ENCODE results near the gene HEXIM2.
A peak's percentile ranks its signal among the peaks of the same experiment; 100 is the strongest.
"Not testable (repeated sequence)": the region's sequence is repeated elsewhere in the genome, so short reads cannot be mapped to it uniquely, and the experiment has no call there.

The HEXIM2 gene, protein sequence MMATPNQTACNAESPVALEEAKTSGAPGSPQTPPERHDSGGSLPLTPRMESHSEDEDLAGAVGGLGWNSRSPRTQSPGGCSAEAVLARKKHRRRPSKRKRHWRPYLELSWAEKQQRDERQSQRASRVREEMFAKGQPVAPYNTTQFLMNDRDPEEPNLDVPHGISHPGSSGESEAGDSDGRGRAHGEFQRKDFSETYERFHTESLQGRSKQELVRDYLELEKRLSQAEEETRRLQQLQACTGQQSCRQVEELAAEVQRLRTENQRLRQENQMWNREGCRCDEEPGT

DNA sequence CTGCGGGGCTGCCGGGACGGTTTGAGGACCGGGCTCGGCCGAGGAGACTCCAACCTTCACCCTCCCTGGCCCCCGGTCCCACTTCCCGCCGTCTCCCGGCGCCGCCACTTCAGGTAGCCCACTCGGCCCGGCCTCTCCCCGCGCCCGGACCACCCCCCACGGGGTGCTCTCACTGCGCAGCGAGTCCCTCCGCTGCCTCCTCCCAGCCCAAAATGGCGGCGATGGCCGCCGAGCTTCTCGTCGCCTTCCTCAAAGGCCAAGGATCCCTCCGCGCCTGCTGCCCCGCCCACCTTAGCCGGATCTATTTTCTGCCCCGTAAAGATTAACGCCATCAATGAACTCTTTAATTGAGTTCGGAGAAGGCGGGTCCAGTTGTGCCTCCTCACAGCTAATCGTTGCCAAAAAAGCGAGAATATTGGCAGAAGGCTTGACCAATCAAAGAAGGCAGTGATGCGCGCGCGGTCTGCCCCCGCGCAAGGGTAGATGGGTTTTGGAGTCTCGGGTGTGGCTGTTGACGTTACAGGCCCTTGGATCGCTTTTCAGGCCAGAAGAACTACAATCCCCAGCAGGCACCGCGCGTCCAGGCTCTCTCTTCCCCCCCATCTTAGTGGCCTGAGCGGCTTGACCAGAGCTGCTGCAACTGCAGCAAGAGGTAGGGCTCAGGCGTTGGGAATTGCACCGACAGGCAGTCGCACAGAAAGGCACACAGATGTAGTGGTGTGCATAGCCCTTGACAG is at the start of gene HEXIM2:
Gene HEXIM2, plus strand, starts transcription at position 588 of the 737 bp plus-strand sequence. CDS start 919 bp downstream, outside the sequence.
- peak; percentile 100 for DNase-seq

DNA sequence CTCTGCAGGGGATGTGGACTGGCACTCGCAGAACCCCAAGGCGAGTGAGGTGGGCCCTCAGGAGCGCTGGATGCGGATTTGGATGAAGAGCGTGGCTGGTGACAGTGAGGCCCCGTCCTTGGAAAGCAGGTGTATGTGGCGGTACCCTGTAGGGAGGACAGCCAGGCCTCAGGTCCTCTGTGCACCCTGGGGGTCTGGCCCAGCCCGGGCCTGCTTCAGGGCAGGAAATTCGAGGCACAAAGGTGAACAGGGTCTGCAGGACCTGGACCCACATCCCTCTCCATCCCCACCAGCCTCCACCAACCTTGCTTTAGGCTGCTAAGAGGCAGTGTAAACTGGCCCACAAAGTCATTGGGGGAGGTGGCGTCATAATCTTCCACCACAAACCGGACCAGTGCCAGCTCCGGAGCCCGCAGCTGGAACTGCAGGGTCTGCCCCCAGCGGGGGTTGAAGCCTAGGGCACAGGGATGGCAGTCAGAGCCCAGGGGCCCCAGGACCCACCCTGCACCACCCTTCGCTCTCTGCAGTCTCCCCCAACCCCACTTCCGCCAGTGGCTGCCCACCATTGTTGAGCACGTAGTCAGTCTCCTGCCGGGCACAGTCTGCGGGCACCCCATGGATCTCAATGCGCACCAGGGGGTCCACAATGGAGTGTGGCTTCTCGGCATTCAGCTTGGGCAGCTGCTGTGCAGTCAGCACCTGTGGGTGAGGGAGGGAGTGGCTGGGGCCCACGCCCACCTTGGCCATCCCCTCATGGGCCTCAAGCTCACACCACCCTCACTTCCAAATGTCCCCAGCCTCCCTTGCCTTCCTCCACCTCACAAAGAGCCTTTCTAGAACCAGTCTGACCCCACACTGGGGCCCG is 48.9 kb upstream of the HEXIM2 start:
- no peak for DNase-seq

DNA sequence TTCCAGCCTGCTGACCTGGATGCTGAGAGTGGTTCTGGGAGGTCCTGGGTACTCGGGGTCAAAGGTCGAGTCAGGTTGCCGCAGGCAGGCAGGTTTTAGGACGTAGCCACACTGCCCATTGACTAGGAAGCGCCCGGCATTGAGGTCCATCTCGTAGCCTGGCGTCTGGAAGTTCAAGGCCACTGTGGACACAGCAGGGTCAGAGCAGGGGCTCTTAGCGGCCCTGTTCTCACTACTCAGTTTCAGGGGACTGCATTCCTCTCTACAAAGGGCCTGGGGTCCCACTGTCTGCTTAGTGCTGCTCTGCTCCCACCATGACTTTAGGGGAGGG is 48.3 kb upstream of the HEXIM2 start:
- DNase-seq = no peak

DNA sequence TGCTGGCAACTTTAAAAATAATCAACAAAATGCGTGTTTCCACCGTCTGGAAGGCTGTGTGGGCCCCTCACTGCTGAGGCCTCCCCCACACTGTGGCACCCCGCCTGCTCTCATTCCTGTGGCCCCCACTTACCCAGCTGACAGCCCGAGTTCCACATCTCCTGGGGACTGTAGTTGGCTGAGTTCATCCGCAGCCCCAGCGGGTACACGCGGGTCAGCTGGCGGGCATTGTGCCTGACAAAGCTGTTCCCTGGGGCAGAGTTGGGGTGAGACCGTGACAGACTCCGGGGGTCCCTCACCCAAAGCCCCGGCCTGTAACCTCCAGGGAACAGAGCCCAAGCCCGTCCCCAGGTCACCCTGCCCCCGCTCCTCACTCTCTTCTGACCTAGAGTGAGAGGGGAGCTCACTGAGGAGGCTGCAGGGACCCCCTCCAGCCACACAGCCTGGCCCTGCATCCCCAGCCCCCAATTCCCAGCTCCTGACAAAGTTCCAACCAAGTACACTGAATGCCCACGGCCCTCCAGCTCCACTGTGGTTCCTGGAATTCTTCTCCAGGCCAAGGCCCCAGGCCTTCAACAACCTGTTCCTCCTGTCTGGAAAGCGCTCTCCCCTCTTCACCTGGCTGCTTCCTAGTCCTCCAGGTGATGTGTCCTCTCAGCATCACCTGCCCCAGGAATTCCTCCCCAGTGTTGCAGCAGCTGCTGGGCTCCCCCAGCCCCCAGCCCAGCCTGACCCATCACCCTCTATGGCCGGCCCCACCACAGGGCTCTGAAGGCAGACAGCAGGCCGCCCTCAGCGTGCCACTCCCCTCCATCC is 47.4 kb upstream of the HEXIM2 start:
- DNase-seq = no peak

DNA sequence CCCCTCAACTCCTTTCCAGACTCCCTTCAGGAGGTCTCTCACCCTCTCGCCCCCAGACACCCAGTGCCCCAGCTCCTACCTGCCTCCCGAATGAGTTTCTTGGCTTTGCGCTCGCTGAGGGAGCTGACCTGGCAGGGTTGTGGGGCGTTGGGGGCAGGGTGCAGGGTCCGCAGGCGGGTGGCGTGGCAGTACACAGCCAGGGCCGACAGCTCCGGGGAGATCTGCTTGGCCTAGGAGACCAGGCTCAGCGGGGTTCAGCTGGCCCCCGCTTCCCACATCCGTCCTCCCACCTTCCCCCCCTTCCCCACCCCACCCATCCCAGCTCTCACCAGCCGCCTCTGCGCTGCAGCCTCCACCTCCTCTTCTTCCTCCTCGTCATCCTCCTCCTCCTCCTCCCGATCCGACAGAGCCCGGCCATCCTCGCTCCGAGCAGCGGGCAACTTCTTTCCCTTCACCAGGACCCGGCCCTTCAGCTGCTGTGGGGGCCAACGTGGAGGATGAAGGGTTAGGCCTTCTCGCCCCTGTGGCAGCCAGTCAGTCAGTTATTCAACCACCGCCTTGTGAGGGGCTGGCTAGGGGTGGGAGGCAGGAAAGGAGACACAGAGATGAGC is 46.6 kb upstream of the HEXIM2 start:
- no peak for DNase-seq

DNA sequence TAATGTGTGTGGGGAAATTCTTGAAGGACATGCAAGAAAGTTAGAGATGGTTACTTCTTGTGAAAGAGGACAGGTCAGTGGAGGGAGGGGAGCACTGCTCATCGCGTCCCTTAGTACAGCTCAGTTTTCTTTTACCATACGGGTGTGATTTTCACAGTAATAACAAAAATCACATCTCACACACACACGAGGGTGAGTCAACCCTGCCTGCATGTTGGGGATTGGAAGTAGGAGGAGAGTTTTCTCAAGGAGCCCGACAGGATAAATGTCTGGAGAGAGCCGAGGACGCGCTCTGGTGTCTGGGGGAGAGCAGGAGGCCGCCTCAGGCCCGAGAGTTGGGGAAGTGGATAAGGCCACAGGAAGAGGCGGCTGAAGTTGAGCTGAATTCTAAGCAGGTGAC is 45.8 kb upstream of the HEXIM2 start:
- DNase-seq = no peak

DNA sequence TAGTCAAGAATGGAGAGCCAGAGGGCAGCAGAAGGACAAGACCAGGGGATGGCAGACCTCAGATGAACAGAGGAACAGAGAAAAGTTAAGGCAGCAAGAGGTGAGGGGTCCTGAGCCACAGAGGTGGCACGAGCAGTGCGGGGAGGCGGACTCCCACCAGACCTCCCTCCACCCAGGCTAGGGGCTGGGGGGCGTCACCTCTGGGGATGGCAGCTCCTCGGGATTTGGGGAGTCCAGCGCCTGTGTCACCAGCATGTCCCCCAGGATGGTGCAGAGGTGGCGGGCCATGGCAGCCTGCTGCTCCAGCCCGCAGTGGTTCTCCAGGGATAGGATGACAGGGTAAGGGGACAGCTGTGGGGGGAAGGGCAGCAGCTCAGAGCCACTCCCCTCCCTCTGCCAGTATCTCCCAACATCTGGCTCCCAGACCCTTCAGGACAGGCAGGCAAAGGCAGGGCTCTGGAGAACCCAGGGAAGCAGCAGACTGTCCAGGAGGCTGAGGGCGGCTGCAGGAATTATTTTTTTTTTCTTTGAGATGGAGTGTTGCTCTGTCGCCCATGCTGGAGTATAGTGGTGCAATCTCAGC is 45.1 kb upstream of the HEXIM2 start:
- no peak for DNase-seq

DNA sequence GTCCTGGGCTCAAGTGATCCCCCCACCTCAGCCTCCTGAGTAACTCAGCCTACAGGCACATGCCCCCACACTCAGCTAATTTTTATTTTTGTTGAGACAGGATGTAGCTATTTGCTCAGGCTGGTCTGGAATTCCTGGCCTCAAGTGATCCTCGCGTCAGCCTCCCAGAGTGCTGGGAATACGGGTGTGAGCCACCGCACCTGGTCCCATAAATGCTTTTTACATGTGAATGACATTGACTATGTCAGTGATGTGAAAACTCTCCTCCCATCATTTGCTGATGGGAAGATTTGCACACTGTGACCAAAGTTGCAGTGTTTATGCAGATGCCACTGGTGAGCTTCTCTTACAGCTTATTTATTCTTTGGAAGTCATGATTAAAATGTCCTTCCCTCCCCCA is 44.3 kb upstream of the HEXIM2 start:
- no peak for DNase-seq

DNA sequence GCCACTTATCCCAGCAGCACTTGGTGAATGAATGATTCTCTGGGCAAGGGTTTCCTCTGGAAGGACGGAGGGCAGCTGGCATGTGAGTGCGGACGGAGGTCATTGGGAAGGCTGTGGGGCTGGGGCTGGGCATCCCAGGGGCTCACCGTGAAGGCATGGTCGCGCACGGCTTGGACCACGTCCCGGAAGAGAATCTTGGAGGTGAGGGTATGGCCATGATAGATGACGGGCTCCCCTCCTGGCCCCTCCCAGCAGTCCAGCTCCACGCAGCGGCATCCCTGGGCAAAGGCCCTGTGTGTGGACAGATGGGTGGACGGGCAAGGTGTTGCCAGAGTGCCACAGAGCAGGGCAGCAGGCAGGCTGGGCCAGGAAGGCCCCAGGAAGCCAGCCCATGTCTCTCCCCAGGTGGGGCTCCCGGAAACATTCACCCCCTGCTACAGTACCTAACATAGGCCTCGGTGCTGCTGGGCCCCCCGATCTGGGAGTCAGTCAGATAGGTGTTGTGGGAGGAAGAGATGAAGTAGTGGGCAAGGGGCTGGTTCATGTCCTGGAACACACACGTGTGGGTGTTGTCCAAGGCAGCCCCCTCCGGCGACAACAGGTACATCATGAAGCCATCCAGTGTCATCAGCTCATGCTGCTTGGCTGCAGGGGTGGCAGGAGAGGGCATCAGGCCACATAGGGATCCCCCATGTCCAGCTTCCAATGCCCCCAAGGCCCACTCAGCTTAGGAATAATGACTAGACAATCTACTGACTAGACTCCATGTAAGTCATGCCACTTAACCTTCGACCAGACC is 43.6 kb upstream of the HEXIM2 start:
- no peak for DNase-seq

DNA sequence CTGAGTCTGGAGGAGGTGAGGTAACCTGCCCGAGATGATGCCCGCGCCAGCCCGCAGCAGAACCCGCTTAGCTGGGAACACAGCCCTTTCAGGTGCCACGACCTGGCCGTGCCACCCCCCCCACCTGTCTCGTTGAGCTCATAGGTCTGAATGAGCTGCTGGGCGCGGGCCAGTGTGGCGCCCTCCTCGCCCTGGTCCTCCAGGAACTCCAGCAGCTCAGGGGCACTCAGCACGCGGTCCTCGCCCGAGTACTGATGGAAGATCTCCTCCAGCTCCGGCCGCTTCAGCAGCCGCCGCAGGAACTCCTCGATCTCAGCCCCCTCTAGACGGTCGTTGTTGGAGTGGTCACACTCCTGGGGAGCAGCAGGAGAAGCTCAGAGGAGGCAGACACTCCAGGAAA is 43.0 kb upstream of the HEXIM2 start:
- DNase-seq = no peak

DNA sequence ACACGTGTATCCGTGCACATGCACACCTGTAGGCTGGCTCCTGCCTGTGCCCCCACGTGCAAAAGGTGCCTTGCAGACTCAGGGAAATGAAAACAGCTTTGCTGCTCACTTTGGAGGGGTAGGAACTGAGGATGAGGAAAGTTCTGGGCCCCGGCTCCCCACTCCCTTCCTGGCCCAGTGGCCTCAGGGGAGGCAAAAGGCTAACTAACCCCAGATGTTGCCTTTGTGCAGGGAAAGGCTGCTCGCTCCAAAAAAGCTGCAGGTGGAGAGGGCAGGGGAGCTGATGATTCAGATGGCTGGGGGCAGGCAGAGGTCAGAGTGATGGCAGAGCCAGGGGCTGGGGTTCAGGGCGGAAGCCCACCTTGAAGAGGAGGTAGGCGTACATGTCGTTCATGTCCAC is 41.7 kb upstream of the HEXIM2 start:
- DNase-seq = no peak

DNA sequence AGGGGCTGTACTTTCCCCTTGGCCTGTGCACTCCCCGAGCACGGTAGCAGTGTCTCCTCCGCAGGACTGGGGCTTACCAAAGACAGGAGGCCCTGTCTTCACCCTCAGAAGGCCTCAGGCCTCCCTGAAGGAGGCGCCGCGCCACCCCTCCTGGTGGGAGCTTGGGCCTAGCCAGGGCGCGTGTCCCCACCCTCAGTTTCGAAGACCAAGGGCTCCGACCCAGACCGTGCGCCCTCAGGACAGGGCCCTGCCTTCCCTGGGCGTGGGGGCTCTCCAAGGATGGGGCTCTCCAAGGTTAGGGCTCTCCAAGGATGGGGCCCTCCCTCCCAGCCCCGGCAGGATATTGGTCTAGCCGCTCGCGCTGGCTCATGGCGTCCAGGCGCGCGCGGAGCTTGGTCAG is 41.1 kb upstream of the HEXIM2 start:
- no peak for DNase-seq

DNA sequence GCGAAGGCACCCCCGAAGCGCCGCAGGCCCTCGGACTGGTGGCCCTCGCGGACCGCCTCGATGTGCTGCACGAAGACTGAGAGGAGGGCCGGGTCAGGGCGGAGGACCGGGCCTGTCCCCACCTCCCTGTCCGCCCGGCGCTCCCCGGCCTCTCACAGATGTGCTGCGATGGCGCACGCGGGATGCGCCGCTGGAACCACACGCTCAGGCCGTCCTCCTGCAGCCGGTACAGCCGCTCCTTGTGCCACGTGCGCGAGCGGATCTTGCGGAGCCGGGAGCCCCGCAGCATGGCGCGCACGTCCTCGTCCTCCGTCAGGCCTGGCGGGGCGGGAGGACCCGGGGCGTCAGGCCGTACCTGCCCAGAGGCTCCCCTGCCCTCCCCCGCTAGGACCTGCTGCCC is 40.6 kb upstream of the HEXIM2 start:
- DNase-seq = no peak

DNA sequence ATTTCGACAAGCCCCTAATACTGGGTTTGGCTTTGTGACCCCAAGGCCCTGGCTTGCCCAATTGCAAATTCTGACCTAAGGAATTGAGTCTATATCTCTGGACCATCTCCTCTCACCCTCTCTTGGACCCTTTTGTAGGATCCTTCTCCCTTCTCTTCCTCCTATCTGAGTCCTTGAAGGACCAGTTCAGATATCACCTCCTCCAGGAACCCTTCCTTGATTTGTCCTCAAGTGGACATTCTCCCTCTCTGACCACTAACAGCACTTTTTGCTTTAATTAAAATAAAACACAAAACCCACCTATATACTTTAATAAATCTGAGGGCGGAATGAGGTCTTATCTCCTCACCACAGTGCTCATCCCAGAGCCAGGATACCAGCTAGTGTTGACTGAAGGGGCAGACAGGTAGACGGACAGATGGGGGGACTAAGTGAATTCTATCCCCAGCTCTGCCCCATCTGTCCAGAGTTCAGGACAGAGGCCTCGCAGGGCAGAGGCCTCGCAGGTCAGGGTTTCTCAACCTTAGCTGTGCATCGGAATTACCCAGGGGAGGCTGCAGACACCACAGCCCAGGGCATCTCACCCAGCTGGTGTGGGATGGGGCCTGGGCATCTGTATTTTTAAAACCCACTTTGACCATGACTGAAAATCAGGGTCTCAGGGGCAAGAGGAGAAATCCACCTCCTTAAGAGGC is 38.5 kb upstream of the HEXIM2 start:
- no peak for DNase-seq

DNA sequence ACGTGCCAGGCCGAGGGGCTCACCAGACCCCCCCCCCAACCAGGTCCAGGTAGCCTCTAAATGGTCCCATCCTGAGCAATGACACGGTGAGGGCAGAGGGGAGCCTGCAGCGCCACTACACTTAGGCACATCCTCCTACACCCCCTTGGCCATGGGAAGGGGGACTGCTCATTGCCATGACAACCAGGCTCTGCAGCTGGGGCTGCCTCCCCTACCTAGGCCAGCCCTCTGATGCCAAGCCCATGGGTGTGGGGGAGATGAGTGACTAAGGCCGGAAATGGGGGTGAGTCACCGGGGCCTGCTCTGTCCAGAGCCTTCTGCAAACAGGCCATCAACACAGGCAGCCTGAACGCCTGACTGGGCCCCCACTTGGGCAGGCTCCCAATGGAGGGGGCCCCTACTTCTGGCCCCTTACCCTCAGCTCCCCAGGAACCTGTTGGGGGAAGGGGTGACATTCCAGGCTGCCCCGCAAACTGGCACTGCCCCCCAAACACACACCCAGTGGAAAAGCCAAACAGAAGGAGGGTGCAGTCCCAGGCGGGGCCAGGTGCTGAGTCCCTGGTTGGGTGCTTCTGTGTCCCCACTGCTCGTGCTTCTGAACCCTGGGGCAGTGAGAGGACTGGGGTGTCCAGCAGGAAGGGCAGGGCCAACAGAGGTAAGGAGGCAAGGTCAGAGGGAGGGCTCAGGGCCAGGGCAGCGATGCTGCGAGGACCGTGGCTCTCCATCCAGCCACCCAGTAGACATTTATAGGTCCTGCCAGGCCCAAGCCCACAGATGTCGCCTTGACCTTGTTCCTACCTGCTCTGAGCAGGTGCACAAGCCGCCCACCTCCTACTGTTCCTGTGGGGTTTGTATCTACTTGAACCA is 37.5 kb upstream of the HEXIM2 start:
- DNase-seq = no peak

DNA sequence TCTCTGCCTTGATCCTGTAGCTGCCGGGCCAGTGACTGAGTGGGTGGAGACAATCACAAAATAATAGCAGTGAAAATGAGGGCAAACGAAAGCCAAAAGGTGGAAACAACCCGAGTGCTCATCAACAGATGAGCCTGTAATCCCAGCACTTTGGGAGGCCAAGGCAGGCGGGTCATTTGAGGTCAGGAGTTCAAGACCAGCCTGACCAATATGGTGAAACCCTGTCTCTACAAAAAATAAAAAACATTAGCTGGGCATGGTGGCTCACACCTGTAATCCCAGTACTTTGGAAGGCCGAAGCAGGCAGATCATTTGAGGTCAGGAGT is 36.9 kb upstream of the HEXIM2 start:
- DNase-seq = not testable (repeated sequence)

DNA sequence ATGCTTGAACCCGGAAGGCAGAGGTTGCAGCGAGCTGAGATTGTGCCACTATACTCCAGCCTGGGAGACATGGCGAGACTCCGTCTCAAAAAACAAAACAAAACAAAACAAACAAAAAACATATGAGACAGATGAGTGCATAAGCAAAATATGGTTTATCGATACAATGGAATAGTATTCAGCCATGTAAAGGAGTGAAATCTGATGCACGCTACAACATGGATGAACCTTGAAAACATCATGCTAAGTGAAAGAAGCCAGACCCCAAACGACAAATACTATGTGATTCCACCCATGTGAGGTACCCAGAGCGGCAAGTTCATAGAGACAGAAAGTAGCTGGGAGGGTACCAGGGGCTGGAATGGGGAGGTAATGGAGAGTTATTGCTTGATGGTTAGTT is 36.2 kb upstream of the HEXIM2 start:
- no peak for DNase-seq

DNA sequence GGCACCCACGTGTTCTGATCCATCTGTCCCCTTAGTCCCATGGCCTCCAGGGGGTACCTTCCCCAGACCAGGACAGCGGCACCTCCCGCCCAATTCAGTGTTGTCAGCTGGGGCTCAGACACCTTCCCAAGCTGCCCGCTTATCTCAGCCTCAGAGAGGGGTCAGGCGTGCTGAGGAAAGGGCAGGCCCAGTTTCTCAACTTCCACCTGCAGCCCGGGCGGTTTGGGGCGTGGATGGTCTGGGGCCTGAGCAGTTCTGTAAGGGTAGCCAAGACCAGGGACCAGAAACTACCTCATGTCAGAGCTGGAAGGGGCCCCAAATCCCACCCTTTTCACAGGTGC is 34.5 kb upstream of the HEXIM2 start:
- DNase-seq = no peak

DNA sequence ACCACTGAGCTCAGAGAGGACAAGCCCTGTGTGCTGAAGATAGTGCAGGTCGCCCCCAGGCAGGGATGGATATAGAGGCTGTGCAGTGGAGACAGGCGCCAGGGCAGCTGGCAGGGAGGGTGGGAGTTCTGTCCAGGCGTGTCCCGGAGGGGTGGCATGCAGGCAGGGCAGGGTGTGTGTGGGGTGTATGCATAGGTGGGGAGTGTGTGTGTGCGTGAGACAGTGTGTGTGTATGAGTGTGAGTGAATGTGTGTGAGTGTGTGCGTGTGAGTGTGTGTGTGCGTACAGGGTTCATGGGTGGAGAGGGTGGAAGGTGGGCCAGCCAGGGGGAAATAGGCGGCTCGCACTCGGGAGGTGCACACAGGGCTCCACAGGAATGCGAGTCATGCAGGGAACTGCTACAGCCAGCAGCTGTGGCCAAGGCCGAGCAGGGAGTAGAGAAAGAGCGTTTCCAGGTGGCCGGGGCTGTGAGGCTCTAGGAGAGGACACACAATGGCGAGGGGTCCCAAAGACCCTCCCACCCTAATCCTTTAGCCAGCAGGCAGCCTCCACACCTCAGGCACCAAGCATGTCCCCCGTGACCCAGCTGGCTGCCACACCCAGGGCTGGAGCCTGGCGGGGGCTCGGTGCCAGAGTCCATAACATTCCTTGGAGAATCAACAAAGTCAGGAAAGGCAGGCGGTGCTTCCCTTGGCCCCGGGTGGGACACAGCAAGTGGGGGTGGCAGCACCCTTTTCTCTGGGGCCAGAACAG is 34.0 kb upstream of the HEXIM2 start:
- no peak for DNase-seq
